22Rv1 (cell line): Measurements from ENCODE around the gene GORASP2.

ENCODE experiments used
- H3K27ac ChIP-seq: fragments of 450-650 bp; 2 replicates; pipeline ENCODE4 v1.5.1; 2017
- ZFX ChIP-seq: fragments of 450-650 bp; IDR thresholded peaks from 2 replicates; pipeline ENCODE4 v1.6.1; 2017; ENCODE audit warnings: antibody characterized with exemption, borderline replicate concordance
- TF ChIP-seq, protein P1 (sequence below): fragments of 450-650 bp; IDR thresholded peaks from 2 replicates; pipeline ENCODE4 v1.5.1; 2017; ENCODE audit warnings: mild to moderate bottlenecking

GORASP2 gene

GRCh38 chr2:170887896-170888295 is 41.2 kb upstream of the GORASP2 start:
- TF ChIP-seq, protein P1, sequence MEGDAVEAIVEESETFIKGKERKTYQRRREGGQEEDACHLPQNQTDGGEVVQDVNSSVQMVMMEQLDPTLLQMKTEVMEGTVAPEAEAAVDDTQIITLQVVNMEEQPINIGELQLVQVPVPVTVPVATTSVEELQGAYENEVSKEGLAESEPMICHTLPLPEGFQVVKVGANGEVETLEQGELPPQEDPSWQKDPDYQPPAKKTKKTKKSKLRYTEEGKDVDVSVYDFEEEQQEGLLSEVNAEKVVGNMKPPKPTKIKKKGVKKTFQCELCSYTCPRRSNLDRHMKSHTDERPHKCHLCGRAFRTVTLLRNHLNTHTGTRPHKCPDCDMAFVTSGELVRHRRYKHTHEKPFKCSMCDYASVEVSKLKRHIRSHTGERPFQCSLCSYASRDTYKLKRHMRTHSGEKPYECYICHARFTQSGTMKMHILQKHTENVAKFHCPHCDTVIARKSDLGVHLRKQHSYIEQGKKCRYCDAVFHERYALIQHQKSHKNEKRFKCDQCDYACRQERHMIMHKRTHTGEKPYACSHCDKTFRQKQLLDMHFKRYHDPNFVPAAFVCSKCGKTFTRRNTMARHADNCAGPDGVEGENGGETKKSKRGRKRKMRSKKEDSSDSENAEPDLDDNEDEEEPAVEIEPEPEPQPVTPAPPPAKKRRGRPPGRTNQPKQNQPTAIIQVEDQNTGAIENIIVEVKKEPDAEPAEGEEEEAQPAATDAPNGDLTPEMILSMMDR = no peak
- no peak for TF ChIP-seq ZFX
- H3K27ac ChIP-seq = no peak overlapping the region

- no peak for TF ChIP-seq ZFX
- TF ChIP-seq, protein P1 = no peak
- no peak overlapping the region for H3K27ac ChIP-seq
These were observed 37.2 kb upstream of the GORASP2 start for GRCh38 chr2:170891893-170892292.

DNA sequence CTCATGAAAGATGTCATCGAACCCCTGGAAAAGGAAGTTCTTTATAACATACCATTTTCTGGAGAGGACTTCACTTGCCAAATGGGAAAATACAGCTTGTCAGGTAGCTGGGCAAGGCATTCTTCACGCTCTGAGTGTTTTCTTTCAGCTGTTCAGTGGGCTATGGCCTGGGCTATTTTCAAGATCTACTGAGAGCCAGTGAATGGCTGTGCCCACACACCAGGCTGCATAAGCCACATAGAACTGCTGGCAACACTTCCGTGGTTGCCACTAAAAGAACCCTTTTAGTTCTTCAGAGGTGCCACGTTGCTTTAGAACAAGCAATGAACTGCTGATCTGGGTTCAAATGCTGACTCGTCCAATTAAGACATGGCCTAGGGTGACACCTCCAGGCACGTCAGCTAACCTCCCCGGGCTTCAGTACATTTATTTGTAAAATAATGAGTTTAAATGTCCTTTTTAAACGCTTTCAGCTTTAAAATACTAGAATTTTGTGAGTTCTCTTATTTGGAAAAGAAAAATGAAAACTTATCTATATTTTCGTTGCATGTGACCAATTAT is 36.6 kb upstream of the GORASP2 start:
- TF ChIP-seq, protein P1 = no peak
- no peak for TF ChIP-seq ZFX
- H3K27ac ChIP-seq = no peak overlapping the region

- TF ChIP-seq ZFX = no peak
- TF ChIP-seq, protein P1 = no peak
- H3K27ac ChIP-seq = no peak overlapping the region
These were observed 33.9 kb upstream of the GORASP2 start for GRCh38 chr2:170895023-170895757.

- H3K27ac ChIP-seq = no peak overlapping the region
- TF ChIP-seq, protein P1 = no peak
- no peak for TF ChIP-seq ZFX
These were observed 32.4 kb upstream of the GORASP2 start for GRCh38 chr2:170896622-170897021.

- TF ChIP-seq ZFX = no peak
- TF ChIP-seq, protein P1 = no peak
- H3K27ac ChIP-seq = no peak overlapping the region
These were observed 31.9 kb upstream of the GORASP2 start for GRCh38 chr2:170897108-170897507.

DNA sequence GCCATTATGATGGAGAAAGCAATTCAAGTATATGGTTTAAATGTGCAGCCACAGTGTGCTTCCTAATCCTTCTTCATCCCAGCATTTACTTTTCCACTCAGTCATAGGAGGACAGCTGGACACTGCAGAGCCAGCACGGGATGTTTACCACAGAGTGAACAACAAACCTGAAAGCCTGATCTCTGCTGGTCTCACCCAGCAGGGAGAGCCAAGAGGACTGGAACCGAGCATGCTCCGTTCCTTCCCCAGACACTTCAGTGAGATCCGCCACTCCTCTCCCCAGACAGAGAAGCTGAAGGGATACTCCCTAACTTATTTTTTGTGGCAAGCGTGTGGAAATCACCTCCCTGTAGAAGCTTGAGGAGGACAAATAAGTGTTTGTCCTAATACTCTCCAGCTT is 23.2 kb upstream of the GORASP2 start:
- TF ChIP-seq, protein P1 = no peak
- no peak for TF ChIP-seq ZFX
- H3K27ac ChIP-seq = no peak overlapping the region
